ENCODE measurements around the gene FARS2. TPM values are rescaled to one million over a fixed set of nuclear protein-coding genes. Genes with fewer than 3 reads are reported as not detected.

Gene FARS2
- total and polyA plus RNA-seq, 9 of the 15 experiments (the other 6 are each of a cell fraction or from before 2014, with no cell fraction given): 16.5 to 62.2 (median 27.0) TPM

DNA sequence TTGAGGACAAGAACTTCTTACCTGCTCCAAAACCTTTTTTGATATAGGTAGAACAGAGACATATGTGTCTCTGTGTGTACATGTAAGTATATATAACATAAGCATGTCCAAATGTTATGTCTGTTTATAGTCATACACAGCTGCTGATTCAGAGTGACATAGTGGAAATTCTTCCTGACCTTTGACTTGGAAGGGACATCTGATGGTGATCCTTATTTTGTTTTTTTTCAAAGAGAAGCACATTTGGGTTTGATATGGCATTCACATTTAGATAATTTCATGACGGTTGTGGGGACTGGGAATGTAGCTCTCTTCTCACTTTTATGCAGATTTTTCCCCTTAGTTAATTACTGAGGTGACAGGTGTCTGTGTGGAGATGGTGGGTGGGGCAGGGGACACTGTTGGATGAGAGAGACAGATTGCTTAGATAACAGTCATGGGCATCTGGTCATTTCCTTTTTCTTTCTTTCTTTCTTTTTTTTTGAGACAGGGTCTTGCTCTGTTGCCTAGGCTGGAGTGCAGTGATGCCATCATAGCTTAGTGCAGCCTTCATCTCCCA, 39.0 kb downstream of the FARS2 start (continued):
- TF ChIP-seq, protein P1, sequence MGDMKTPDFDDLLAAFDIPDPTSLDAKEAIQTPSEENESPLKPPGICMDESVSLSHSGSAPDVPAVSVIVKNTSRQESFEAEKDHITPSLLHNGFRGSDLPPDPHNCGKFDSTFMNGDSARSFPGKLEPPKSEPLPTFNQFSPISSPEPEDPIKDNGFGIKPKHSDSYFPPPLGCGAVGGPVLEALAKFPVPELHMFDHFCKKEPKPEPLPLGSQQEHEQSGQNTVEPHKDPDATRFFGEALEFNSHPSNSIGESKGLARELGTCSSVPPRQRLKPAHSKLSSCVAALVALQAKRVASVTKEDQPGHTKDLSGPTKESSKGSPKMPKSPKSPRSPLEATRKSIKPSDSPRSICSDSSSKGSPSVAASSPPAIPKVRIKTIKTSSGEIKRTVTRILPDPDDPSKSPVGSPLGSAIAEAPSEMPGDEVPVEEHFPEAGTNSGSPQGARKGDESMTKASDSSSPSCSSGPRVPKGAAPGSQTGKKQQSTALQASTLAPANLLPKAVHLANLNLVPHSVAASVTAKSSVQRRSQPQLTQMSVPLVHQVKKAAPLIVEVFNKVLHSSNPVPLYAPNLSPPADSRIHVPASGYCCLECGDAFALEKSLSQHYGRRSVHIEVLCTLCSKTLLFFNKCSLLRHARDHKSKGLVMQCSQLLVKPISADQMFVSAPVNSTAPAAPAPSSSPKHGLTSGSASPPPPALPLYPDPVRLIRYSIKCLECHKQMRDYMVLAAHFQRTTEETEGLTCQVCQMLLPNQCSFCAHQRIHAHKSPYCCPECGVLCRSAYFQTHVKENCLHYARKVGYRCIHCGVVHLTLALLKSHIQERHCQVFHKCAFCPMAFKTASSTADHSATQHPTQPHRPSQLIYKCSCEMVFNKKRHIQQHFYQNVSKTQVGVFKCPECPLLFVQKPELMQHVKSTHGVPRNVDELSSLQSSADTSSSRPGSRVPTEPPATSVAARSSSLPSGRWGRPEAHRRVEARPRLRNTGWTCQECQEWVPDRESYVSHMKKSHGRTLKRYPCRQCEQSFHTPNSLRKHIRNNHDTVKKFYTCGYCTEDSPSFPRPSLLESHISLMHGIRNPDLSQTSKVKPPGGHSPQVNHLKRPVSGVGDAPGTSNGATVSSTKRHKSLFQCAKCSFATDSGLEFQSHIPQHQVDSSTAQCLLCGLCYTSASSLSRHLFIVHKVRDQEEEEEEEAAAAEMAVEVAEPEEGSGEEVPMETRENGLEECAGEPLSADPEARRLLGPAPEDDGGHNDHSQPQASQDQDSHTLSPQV (IDR thresholded peaks at IDR 0.05): peak; percentile 79
- TF ChIP-seq NCOA1 (IDR thresholded peaks at IDR 0.05; ENCODE audit: low read depth) (no peak), EP400 (IDR thresholded peaks at IDR 0.05) (0 out of 2 replicates have a peak, but pooled peaks have one; percentile 31), BRCA1 (IDR thresholded peaks at IDR 0.05) (no peak), BRCA1 (CRISPR knock-in tag; IDR thresholded peaks at IDR 0.05) (no peak), ZEB2 (IDR thresholded peaks at IDR 0.05) (0 out of 2 replicates have a peak, but pooled peaks have one; percentile 30)
- TF ChIP-seq, protein P2, sequence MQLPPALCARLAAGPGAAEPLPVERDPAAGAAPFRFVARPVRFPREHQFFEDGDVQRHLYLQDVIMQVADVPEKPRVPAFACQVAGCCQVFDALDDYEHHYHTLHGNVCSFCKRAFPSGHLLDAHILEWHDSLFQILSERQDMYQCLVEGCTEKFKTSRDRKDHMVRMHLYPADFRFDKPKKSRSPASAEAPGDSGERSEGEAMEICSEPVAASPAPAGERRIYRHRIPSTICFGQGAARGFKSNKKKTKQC (CRISPR knock-in tag; IDR thresholded peaks at IDR 0.05): no peak
- TF ChIP-seq, protein P3, sequence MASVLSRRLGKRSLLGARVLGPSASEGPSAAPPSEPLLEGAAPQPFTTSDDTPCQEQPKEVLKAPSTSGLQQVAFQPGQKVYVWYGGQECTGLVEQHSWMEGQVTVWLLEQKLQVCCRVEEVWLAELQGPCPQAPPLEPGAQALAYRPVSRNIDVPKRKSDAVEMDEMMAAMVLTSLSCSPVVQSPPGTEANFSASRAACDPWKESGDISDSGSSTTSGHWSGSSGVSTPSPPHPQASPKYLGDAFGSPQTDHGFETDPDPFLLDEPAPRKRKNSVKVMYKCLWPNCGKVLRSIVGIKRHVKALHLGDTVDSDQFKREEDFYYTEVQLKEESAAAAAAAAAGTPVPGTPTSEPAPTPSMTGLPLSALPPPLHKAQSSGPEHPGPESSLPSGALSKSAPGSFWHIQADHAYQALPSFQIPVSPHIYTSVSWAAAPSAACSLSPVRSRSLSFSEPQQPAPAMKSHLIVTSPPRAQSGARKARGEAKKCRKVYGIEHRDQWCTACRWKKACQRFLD (CRISPR knock-in tag; IDR thresholded peaks at IDR 0.05): no peak
- TF ChIP-seq, protein P4, sequence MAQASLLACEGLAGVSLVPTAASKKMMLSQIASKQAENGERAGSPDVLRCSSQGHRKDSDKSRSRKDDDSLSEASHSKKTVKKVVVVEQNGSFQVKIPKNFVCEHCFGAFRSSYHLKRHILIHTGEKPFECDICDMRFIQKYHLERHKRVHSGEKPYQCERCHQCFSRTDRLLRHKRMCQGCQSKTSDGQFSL (CRISPR knock-in tag; IDR thresholded peaks at IDR 0.05): no peak
- TF ChIP-seq, protein P4 (tag; IDR thresholded peaks at IDR 0.05): no peak
- TF ChIP-seq, protein P5, sequence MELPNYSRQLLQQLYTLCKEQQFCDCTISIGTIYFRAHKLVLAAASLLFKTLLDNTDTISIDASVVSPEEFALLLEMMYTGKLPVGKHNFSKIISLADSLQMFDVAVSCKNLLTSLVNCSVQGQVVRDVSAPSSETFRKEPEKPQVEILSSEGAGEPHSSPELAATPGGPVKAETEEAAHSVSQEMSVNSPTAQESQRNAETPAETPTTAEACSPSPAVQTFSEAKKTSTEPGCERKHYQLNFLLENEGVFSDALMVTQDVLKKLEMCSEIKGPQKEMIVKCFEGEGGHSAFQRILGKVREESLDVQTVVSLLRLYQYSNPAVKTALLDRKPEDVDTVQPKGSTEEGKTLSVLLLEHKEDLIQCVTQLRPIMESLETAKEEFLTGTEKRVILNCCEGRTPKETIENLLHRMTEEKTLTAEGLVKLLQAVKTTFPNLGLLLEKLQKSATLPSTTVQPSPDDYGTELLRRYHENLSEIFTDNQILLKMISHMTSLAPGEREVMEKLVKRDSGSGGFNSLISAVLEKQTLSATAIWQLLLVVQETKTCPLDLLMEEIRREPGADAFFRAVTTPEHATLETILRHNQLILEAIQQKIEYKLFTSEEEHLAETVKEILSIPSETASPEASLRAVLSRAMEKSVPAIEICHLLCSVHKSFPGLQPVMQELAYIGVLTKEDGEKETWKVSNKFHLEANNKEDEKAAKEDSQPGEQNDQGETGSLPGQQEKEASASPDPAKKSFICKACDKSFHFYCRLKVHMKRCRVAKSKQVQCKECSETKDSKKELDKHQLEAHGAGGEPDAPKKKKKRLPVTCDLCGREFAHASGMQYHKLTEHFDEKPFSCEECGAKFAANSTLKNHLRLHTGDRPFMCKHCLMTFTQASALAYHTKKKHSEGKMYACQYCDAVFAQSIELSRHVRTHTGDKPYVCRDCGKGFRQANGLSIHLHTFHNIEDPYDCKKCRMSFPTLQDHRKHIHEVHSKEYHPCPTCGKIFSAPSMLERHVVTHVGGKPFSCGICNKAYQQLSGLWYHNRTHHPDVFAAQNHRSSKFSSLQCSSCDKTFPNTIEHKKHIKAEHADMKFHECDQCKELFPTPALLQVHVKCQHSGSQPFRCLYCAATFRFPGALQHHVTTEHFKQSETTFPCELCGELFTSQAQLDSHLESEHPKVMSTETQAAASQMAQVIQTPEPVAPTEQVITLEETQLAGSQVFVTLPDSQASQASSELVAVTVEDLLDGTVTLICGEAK (IDR thresholded peaks at IDR 0.05): no peak
- TF ChIP-seq, protein P5 (CRISPR knock-in tag; IDR thresholded peaks at IDR 0.05): no peak
